ENCODE measurements around the gene KCTD17.

The KCTD17 gene

DNA sequence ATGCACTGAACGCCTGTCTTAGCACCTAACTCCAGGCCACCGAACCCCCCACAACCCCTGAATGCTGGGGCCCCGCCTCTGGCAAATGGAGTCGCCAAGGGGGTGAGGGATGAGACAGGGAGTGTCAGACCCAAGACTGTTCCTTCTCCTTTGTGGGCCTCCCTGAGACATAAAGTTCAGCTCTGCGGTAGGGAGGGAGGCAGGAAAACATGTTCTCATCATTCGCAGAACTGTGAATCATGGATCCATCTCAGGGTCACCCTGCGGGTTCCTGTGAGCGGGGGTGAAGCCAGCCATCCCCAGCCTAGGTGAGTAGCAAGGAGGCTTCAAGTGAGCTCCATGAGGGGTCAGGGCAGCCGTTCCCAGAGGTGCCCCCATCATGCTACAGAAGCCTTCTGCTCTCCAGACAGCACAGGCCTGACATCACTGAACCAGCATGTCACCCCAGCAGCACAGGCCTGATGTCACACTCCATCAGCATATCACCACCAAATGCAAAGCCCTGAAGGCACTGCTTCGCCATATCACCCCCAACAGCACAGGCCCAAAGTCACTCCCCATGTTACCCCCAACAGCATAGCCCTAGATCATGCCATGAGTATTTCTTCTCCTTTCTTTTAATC lies 30.8 kb downstream of the KCTD17 start:
- Histone ChIP-seq H3K23ac (ENCODE audit: low read depth, low read length, poor library complexity) (no peak overlapping the region), H3K9me3 (replicated peaks in 1 of 2; ENCODE audit: control insufficient read depth in 2 of 2, insufficient read depth in 1 of 2, low read depth in 1 of 2, low read length in 2 of 2) (no peaks in the 10 kb centered on the region), H3K9ac (ENCODE audit: low read depth, low read length, poor library complexity) (peak overlapping the region; percentile 38), H3K27me3 (ENCODE audit: control insufficient read depth in 3 of 3, insufficient read depth in 3 of 3, low read depth in 1 of 3, low read length in 3 of 3) (peaks cover 0 to 56% (median 2%) of the 10 kb centered on the region in 3 experiments), H3K79me1 (ENCODE audit: low read depth, low read length) (no peaks in the 10 kb centered on the region), H3K4me2 (ENCODE audit: insufficient read depth, low read length, poor library complexity, severe bottlenecking) (no peak overlapping the region), H3K27ac (replicated peaks; ENCODE audit: low read length) (no peak overlapping the region), H3K4me3 (ENCODE audit: low read length in 2 of 2) (no peak overlapping the region), H3K18ac (ENCODE audit: low read length) (peak overlapping the region; percentile 69), H2BK12ac (ENCODE audit: low read length) (no peak overlapping the region), H3K36me3 (replicated peaks in 1 of 2; ENCODE audit: control insufficient read depth in 2 of 2, insufficient read depth in 2 of 2, low read length in 2 of 2) (no peaks in the 10 kb centered on the region), H4K8ac (ENCODE audit: low read depth, low read length) (no peak overlapping the region), H2BK15ac (ENCODE audit: low read length) (no peak overlapping the region), H3K4ac (ENCODE audit: low read length) (no peak overlapping the region), H2AK5ac (ENCODE audit: low read depth, low read length) (peak overlapping the region; percentile 81), H2BK5ac (ENCODE audit: low read length) (no peak overlapping the region), H3K4me1 (ENCODE audit: control insufficient read depth in 2 of 2, insufficient read depth in 1 of 2, low read depth in 1 of 2, low read length in 2 of 2) (peaks cover 0 to 6% of the 10 kb centered on the region in 2 donors), H2AFZ (ENCODE audit: low read length) (no peak overlapping the region), H3K14ac (ENCODE audit: low read length) (no peak overlapping the region), H2BK120ac (ENCODE audit: low read depth, low read length) (no peak overlapping the region), H4K91ac (ENCODE audit: low read depth, low read length, poor library complexity) (no peak overlapping the region)
- WGBS, 2 donors (ENCODE audit: extremely low coverage in 2 of 2, insufficient read length in 2 of 2, insufficient replicate concordance in 1 of 2) = no CpG with 5 or more reads among the region's 10 CpGs
- DNase-seq (ENCODE audit: low spot score) = no peak

DNA sequence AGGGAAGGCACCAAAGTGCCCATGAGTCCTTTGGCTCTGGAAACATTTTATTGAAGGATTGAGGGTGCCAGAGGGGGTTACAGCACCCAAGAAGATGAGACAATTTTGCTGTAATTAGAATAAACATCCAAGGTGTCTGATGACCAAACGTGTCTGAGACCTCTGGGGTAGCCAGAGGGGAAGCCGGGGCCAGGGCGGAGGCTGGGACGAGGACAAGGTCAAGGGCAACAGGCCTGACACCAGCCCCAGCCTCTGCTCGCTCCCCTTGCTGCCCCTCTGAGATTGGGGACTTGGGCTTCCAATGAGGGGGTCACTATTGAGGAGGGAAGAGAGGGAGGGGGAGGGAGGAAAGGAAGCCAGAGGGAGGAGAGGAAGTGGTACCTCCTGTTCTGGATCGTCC lies 32.4 kb downstream of the KCTD17 start:
- no peak for DNase-seq (ENCODE audit: low spot score)
- no peak overlapping the region for H4K8ac ChIP-seq (ENCODE audit: low read depth, low read length)
- H3K9ac ChIP-seq (ENCODE audit: low read depth, low read length, poor library complexity) = no peak overlapping the region
- no peaks in the 10 kb centered on the region for H3K9me3 ChIP-seq (replicated peaks in 1 of 2; ENCODE audit: control insufficient read depth in 2 of 2, insufficient read depth in 1 of 2, low read depth in 1 of 2, low read length in 2 of 2)
- H4K91ac ChIP-seq (ENCODE audit: low read depth, low read length, poor library complexity) = no peak overlapping the region
- no peak overlapping the region for H3K27ac ChIP-seq (replicated peaks; ENCODE audit: low read length)
- H2BK5ac ChIP-seq (ENCODE audit: low read length) = no peak overlapping the region
- H3K14ac ChIP-seq (ENCODE audit: low read length) = no peak overlapping the region
- no peak overlapping the region for H2AFZ ChIP-seq (ENCODE audit: low read length)
- H2BK15ac ChIP-seq (ENCODE audit: low read length) = no peak overlapping the region
- H3K23ac ChIP-seq (ENCODE audit: low read depth, low read length, poor library complexity) = no peak overlapping the region
- no peak overlapping the region for H3K4me3 ChIP-seq (ENCODE audit: low read length in 2 of 2)
- no peak overlapping the region for H3K4me2 ChIP-seq (ENCODE audit: insufficient read depth, low read length, poor library complexity, severe bottlenecking)
- no CpG with 5 or more reads among the region's 6 CpGs for WGBS, 2 donors (ENCODE audit: extremely low coverage in 2 of 2, insufficient read length in 2 of 2, insufficient replicate concordance in 1 of 2)
- H3K79me1 ChIP-seq (ENCODE audit: low read depth, low read length) = no peaks in the 10 kb centered on the region
- H2BK12ac ChIP-seq (ENCODE audit: low read length) = no peak overlapping the region
- no peaks in the 10 kb centered on the region for H3K36me3 ChIP-seq (replicated peaks in 1 of 2; ENCODE audit: control insufficient read depth in 2 of 2, insufficient read depth in 2 of 2, low read length in 2 of 2)
- peaks cover 0 to 8% of the 10 kb centered on the region in 2 donors for H3K4me1 ChIP-seq (ENCODE audit: control insufficient read depth in 2 of 2, insufficient read depth in 1 of 2, low read depth in 1 of 2, low read length in 2 of 2)
- no peak overlapping the region for H2AK5ac ChIP-seq (ENCODE audit: low read depth, low read length)
- peaks cover 0 to 66% (median 2%) of the 10 kb centered on the region in 3 experiments for H3K27me3 ChIP-seq (ENCODE audit: control insufficient read depth in 3 of 3, insufficient read depth in 3 of 3, low read depth in 1 of 3, low read length in 3 of 3)
- H3K18ac ChIP-seq (ENCODE audit: low read length) = no peak overlapping the region
- no peak overlapping the region for H3K4ac ChIP-seq (ENCODE audit: low read length)
- no peak overlapping the region for H2BK120ac ChIP-seq (ENCODE audit: low read depth, low read length)

DNA sequence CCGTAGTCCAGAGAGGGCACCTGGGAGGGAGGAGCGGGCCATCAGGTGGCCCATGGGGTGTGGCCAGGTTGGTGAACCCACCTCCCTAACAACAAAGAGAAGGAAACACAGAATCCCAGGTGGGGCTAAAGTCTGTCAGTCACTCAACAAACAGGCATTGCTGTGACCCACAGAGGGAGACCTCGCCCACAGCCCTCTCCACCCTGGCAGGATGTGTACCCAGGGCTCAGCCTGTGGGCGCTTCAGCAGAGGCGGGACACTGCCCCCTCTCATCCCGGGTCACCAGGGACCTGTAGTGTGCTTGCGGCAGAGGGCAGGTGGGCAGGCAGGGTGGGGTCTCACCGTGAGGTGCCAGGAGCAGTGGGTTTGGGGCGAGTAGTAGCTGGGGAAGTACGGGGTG lies 32.8 kb downstream of the KCTD17 start:
- H3K27me3 ChIP-seq (ENCODE audit: control insufficient read depth in 3 of 3, insufficient read depth in 3 of 3, low read depth in 1 of 3, low read length in 3 of 3) = peaks cover 0 to 66% (median 2%) of the 10 kb centered on the region in 3 experiments
- H4K8ac ChIP-seq (ENCODE audit: low read depth, low read length) = no peak overlapping the region
- H2BK15ac ChIP-seq (ENCODE audit: low read length) = peak overlapping the region; percentile 63
- H2AK5ac ChIP-seq (ENCODE audit: low read depth, low read length) = no peak overlapping the region
- no peaks in the 10 kb centered on the region for H3K9me3 ChIP-seq (replicated peaks in 1 of 2; ENCODE audit: control insufficient read depth in 2 of 2, insufficient read depth in 1 of 2, low read depth in 1 of 2, low read length in 2 of 2)
- H3K23ac ChIP-seq (ENCODE audit: low read depth, low read length, poor library complexity) = no peak overlapping the region
- H3K79me1 ChIP-seq (ENCODE audit: low read depth, low read length) = no peaks in the 10 kb centered on the region
- no peak overlapping the region for H3K4ac ChIP-seq (ENCODE audit: low read length)
- H3K9ac ChIP-seq (ENCODE audit: low read depth, low read length, poor library complexity) = no peak overlapping the region
- peak overlapping the region; percentile 75 for H3K14ac ChIP-seq (ENCODE audit: low read length)
- H3K18ac ChIP-seq (ENCODE audit: low read length) = no peak overlapping the region
- no peaks in the 10 kb centered on the region for H3K36me3 ChIP-seq (replicated peaks in 1 of 2; ENCODE audit: control insufficient read depth in 2 of 2, insufficient read depth in 2 of 2, low read length in 2 of 2)
- no peak overlapping the region for H2BK120ac ChIP-seq (ENCODE audit: low read depth, low read length)
- no peak overlapping the region for H2BK5ac ChIP-seq (ENCODE audit: low read length)
- no peak overlapping the region for H2AFZ ChIP-seq (ENCODE audit: low read length)
- H2BK12ac ChIP-seq (ENCODE audit: low read length) = no peak overlapping the region
- H3K4me1 ChIP-seq (ENCODE audit: control insufficient read depth in 2 of 2, insufficient read depth in 1 of 2, low read depth in 1 of 2, low read length in 2 of 2) = peaks cover 0 to 5% of the 10 kb centered on the region in 2 donors
- H3K27ac ChIP-seq (replicated peaks; ENCODE audit: low read length) = no peak overlapping the region
- no peak overlapping the region for H3K4me3 ChIP-seq (ENCODE audit: low read length in 2 of 2)
- no CpG with 5 or more reads among the region's 10 CpGs for WGBS, 2 donors (ENCODE audit: extremely low coverage in 2 of 2, insufficient read length in 2 of 2, insufficient replicate concordance in 1 of 2)
- H4K91ac ChIP-seq (ENCODE audit: low read depth, low read length, poor library complexity) = no peak overlapping the region
- DNase-seq (ENCODE audit: low spot score) = no peak
- no peak overlapping the region for H3K4me2 ChIP-seq (ENCODE audit: insufficient read depth, low read length, poor library complexity, severe bottlenecking)

DNA sequence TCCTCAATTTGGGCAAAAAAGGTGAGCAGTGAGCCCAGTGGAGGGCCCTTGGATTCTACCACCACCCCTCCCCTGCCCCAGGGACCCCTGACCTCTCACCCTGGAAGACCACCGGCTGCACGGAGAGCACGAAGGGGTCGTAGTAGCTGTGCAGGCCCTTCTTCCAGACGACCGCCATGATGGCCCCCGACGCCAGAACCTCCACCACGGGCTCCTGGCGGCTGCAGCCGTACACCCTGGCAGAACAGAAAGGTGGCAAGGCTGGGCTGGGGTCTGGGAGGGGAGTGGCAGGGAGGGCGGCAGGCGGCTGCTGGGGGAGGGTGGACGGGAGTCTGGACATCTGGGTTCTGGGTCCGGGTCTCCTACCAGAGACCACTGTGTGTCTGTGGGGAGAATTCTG lies 34.6 kb downstream of the KCTD17 start:
- Histone ChIP-seq H3K4me3 (ENCODE audit: low read length in 2 of 2) (no peak overlapping the region), H3K27me3 (ENCODE audit: control insufficient read depth in 3 of 3, insufficient read depth in 3 of 3, low read depth in 1 of 3, low read length in 3 of 3) (peaks cover 0 to 59% (median 0%) of the 10 kb centered on the region in 3 experiments), H2BK5ac (ENCODE audit: low read length) (no peak overlapping the region), H2BK12ac (ENCODE audit: low read length) (no peak overlapping the region), H3K27ac (replicated peaks; ENCODE audit: low read length) (no peak overlapping the region), H3K79me1 (ENCODE audit: low read depth, low read length) (no peaks in the 10 kb centered on the region), H3K4me1 (ENCODE audit: control insufficient read depth in 2 of 2, insufficient read depth in 1 of 2, low read depth in 1 of 2, low read length in 2 of 2) (peaks cover 0 to 2% of the 10 kb centered on the region in 2 donors), H3K23ac (ENCODE audit: low read depth, low read length, poor library complexity) (no peak overlapping the region), H3K4ac (ENCODE audit: low read length) (no peak overlapping the region), H3K36me3 (replicated peaks in 1 of 2; ENCODE audit: control insufficient read depth in 2 of 2, insufficient read depth in 2 of 2, low read length in 2 of 2) (no peaks in the 10 kb centered on the region), H2BK120ac (ENCODE audit: low read depth, low read length) (no peak overlapping the region), H3K18ac (ENCODE audit: low read length) (no peak overlapping the region), H3K14ac (ENCODE audit: low read length) (no peak overlapping the region), H3K4me2 (ENCODE audit: insufficient read depth, low read length, poor library complexity, severe bottlenecking) (no peak overlapping the region), H3K9me3 (replicated peaks in 1 of 2; ENCODE audit: control insufficient read depth in 2 of 2, insufficient read depth in 1 of 2, low read depth in 1 of 2, low read length in 2 of 2) (no peaks in the 10 kb centered on the region), H3K9ac (ENCODE audit: low read depth, low read length, poor library complexity) (peak overlapping the region; percentile 56), H4K8ac (ENCODE audit: low read depth, low read length) (no peak overlapping the region), H2AFZ (ENCODE audit: low read length) (no peak overlapping the region), H4K91ac (ENCODE audit: low read depth, low read length, poor library complexity) (no peak overlapping the region), H2AK5ac (ENCODE audit: low read depth, low read length) (peak overlapping the region; percentile 94), H2BK15ac (ENCODE audit: low read length) (no peak overlapping the region)
- no CpG with 5 or more reads among the region's 15 CpGs for WGBS, 2 donors (ENCODE audit: extremely low coverage in 2 of 2, insufficient read length in 2 of 2, insufficient replicate concordance in 1 of 2)
- DNase-seq (ENCODE audit: low spot score) = no peak
